NCI-H345 (cell line): ENCODE results near the gene PRKAG2.
"Not testable (repeated sequence)": the region's sequence is repeated elsewhere in the genome, so short reads cannot be mapped to it uniquely, and the experiment has no call there.

Experiments used
- DNase-seq: peaks from one replicate; lab custom pipeline; 2025; lab: John Stamatoyannopoulos, UW

The PRKAG2 gene

GRCh38 chr7:151552352-151553028 lies 324.4 kb downstream of the PRKAG2 start:
- DNase-seq, result peak; percentile 94

GRCh38 chr7:151551820-151552219 lies 325.1 kb downstream of the PRKAG2 start:
- DNase-seq, result no peak

- peak; percentile 31 for DNase-seq
Observed at GRCh38 chr7:151550656-151551286, 326.1 kb downstream of the PRKAG2 start.

DNA sequence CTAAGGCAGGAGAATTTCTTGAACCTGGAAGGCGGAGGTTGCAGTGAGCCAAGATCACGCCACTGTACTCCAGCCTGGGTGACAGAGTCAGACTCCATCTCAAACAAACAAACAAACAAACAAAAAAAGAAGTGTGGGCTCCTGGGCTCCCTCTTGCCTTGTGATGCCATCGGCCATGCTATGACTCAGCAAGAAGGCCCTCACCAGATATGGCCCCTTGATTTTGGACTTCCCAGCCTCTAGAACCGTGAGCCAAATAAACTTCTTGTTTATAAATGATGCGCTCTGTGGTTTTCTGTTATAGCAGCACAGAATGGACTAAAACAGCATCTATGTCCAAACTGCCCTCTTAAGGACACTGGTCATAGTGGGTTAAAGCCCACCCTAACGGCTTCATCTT lies 327.3 kb downstream of the PRKAG2 start:
- DNase-seq, result no peak

GRCh38 chr7:151549083-151549482 lies 327.8 kb downstream of the PRKAG2 start:
- DNase-seq, result no peak

GRCh38 chr7:151544183-151544582 lies 332.7 kb downstream of the PRKAG2 start:
- DNase-seq, result no peak

DNA sequence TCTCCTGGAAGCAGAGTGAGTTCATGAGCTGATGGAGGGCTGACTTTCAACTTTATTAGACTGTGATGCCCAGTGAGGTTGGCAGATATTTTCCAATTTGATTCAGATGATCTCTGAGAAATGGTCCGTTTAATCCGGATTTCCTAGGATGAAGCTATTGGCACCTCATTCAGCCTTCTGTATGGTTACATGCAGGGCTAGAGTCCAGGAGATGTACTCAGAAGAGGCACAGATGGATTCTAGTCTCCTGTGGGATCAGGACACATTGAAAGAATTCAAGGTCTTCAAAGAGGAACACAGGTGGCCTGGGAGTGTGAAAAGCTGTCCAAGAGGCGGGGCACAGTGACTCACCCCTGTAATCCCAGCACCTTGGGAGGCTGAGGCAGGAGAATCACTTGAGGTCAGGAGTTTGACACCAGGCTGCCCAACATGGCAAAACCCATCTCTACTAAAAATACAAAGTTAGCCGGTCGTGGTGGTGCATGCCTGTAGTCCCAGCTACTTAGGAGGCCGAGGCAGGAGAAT lies 334.2 kb downstream of the PRKAG2 start:
- no peak for DNase-seq

DNA sequence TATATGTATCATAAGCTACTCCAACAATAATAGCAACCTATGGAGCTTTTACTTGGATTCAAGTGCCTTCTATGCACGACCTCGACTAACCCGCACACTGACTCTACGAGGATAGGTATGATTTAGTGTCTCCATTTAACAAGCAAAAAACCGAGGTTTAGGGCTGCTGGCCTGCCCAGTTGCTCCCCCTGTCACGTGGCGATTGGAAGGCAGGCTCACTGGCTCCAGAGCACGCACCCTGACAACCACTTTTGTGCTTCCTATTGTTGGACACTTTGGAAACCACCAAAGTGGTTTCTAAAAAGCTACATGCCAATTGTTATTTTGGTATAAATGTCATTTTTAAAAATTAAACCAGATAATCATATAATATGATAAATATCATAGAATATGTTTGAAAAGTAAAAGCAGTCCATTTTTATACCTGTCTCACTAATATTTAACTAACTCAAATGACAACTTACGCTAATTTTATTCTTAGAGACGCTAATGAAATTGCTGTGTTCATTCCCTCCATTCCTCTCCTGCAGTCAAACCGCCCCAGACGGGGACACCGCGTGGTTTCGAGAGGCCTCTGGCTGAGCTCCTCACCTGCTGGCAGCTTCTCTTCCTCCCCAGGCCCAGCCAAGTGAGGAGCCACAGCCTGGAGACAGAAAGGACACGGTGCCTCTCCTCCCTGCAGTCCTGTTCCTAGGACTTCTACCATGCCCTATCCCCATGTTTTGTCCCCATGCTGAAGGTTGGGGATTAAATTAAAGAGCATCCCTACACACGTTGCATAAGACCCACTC lies 335.0 kb downstream of the PRKAG2 start:
- no peak for DNase-seq

DNA sequence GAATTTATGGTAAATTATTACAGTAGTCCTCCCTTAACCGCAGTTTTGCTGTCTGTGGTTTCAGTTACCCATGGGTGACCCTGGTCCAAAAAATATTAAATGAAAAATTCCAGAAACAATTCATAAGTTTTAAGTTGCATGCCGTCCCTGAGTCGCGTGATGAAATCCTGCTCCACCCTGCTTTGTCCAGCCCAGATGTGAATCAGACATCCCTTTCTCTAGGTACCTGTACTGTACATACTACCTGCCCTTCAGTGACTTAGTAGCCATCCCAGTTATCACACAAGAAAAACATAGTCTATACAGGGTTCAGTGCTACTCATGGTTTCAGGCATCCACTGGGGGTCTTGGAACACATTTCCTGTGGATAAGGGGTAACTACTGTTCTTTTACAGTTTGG lies 336.8 kb downstream of the PRKAG2 start:
- no peak for DNase-seq

DNA sequence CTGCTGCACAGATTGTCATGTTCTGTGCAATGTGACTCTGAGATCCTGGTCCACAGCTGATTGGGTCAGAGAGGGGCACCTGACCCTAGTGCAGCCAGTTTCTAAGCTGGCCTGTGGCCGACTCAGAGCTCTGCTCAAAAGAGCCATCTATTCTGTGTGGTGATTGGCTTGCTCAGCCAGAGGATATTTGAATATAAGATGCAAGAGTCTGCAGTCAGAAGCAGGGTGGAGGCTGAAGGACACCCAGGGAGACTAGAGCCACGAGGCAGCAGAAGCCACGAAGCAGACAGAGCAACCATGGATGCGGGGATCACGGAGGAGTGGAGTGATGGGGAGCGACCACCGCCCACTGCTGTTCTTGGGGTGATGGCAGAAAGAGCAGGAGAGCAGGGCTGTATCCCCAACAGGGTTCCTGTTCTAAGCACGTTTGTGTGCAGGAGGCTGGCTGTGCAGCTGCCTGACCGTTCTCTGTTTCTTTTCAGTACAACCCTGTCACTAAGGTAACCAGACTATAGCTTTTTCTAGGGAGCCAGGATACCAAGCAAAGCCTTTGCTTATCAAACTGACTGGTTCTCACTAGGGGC lies 337.7 kb downstream of the PRKAG2 start:
- DNase-seq, result peak; percentile 17

- no peak for DNase-seq
Observed at GRCh38 chr7:151537818-151538561, 338.9 kb downstream of the PRKAG2 start.

DNA sequence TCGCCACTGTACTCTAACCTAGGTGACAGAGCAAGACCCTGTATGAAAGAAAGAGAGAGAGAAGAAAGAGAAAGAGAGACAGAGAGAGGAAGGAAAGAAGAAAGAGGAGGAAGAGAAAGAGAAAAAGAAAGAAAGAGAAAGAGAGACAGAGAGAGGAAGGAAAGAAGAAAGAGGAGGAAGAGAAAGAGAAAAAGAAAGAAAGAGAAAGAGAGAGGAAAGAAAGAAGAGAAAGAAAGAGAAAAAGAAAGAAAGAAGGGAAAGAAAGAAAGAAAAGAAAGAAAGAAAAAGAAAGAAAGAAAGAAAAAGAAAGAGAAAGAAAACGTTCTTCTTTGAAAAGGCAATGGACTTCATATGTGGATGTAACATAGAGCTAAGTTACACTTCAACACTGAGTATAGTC lies 340.7 kb downstream of the PRKAG2 start:
- not testable (repeated sequence) for DNase-seq

DNA sequence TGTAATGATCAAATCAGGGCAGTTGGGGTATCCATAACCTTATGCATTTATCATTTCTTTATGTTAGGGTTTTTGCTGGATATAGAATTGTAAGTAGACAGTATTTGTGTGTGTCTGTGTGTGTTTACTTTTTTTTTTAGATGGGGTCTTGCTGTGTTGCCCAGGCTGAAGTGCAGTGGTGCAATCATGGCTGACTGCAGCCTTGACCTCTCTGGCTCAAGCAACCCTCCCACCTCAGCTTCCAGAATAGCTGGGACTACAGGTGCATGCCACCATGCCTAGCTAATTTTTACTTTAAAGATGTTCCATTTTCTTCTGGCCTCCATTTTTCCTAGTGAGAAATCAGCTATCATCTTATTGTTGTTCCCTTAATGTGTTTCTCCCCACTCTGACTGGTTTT lies 347.1 kb downstream of the PRKAG2 start:
- no peak for DNase-seq

- no peak for DNase-seq
Observed at GRCh38 chr7:151524845-151525244, 352.1 kb downstream of the PRKAG2 start.

- no peak for DNase-seq
Observed at GRCh38 chr7:151524331-151524730, 352.6 kb downstream of the PRKAG2 start.

GRCh38 chr7:151520419-151521261 lies 356.3 kb downstream of the PRKAG2 start:
- peak; percentile 38 for DNase-seq

- DNase-seq, result peak; percentile 99
Observed at GRCh38 chr7:151519765-151520418, 357.0 kb downstream of the PRKAG2 start, which contains the start of gene RHEB. RHEB (minus strand) TSS chr7:151519895; CDS start chr7:151519511, 384 bp downstream.

- DNase-seq, result not testable (repeated sequence)
Observed at GRCh38 chr7:151518947-151519764, 357.8 kb downstream of the PRKAG2 start.
